MV-4-11 (cell line): ENCODE measurements around the gene PRPF39.

Experiments used
- DNase-seq: peaks from one replicate; lab custom pipeline; 2025; lab: John Stamatoyannopoulos, UW

PRPF39 gene

GRCh38 chr14:45140661-45141187 lies 56.8 kb downstream of the PRPF39 start:
- no peak for DNase-seq

- DNase-seq: peak; percentile 61
Observed at GRCh38 chr14:45142083-45142482, 58.2 kb downstream of the PRPF39 start.

GRCh38 chr14:45144658-45145057 lies 60.7 kb downstream of the PRPF39 start:
- peak; percentile 38 for DNase-seq

GRCh38 chr14:45145214-45145613 lies 61.3 kb downstream of the PRPF39 start:
- no peak for DNase-seq

GRCh38 chr14:45149602-45150001 lies 65.7 kb downstream of the PRPF39 start:
- DNase-seq: no peak

- no peak for DNase-seq
Observed at GRCh38 chr14:45150386-45150890, 66.5 kb downstream of the PRPF39 start.

GRCh38 chr14:45156067-45156466 lies 72.2 kb downstream of the PRPF39 start:
- DNase-seq: no peak
